Measurements from ENCODE around the gene SNX14.

DNA sequence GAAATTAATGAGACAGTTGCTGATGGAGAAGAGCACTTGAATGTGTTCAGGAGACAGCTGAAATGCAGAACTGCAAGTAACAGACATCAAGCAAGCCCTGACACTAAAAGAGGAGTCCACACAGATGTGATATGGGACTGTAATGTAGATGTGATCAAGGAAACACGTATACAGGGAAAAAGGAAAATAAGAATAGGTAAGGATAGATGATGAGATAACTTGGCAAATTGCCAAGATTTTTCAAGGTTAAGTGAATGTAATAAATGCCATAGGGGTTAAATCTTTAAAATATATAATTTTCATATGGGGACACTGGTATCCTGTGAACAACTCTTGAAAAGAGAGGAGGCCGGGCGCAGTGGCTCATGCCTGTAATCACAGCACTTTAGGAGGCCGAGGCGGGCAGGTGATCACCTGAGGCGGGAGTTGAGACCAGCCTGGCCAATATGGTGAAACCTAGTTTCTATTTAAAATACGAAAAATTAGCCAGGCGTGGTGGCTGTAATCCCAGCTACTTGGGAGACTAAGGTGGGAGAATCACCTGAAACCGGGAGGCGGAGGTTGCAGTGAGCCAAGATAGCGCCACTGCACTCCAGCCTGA, 7.2 kb upstream of the SNX14 start:
- TF ChIP-seq CTCF (IDR thresholded peaks at IDR 0.05; ENCODE audit: low read length): no peak
- no peak for TF ChIP-seq EZH2 (optimal IDR thresholded peaks at IDR 0.05; ENCODE audit: low read depth, low read length)
- no peak for TF ChIP-seq EZH2phosphoT487 (IDR thresholded peaks at IDR 0.05; ENCODE audit: low read length)

Measured in MM.1S (cell line).